Upper lobe of left lung (tissue), 4 donors: ENCODE data around the gene NAB2.

Source experiments
- POLR2A ChIP-seq, 4 donors: fragments of 450-650 bp; IDR thresholded peaks; one replicate each; pipeline ENCODE4 v1.5.1; 2016 to 2017; ENCODE audit warnings: antibody characterized with exemption in 4 of 4, mild to moderate bottlenecking in 2 of 4
- POLR2AphosphoS5 ChIP-seq, 2 donors: sonication (generic); formaldehyde crosslinking; IDR thresholded peaks; one replicate each; pipeline ENCODE4 v1.5.1; 2017; ENCODE audit warnings: antibody characterized with exemption in 2 of 2

GRCh38 chr12:57051011-57051410 is 37.9 kb upstream of the NAB2 start:
- TF ChIP-seq POLR2AphosphoS5 (IDR thresholded peaks at IDR 0.05) (no peak), POLR2A (IDR thresholded peaks at IDR 0.05) (no peak)
